HG03521 (cell line): ENCODE measurements around the gene SFMBT2.
"Not testable (repeated sequence)": the region's sequence is repeated elsewhere in the genome, so short reads cannot be mapped to it uniquely, and the experiment has no call there.

Experiments used
- ATAC-seq: cut with Tn5 transposase; IDR thresholded peaks from one replicate; pipeline ENCODE4 v1.9.1; 2021; ENCODE audit warnings: mild to moderate bottlenecking, moderate library complexity; ENCODE audit not compliant: unreplicated experiment

SFMBT2 gene

GRCh38 chr10:7333961-7334641 is 76.7 kb downstream of the SFMBT2 start:
- ATAC-seq: no peak

GRCh38 chr10:7329219-7329618 is 81.6 kb downstream of the SFMBT2 start:
- no peak for ATAC-seq

GRCh38 chr10:7327885-7328284 is 82.9 kb downstream of the SFMBT2 start:
- ATAC-seq: no peak

- ATAC-seq: no peak
Observed at GRCh38 chr10:7322623-7323022, 88.2 kb downstream of the SFMBT2 start.

GRCh38 chr10:7320072-7320471 is 90.8 kb downstream of the SFMBT2 start:
- ATAC-seq: no peak

- no peak for ATAC-seq
Observed at GRCh38 chr10:7319632-7320031, 91.2 kb downstream of the SFMBT2 start.

- no peak for ATAC-seq
Observed at GRCh38 chr10:7318836-7319235, 92.0 kb downstream of the SFMBT2 start.

GRCh38 chr10:7317786-7318446 is 92.9 kb downstream of the SFMBT2 start:
- no peak for ATAC-seq

- ATAC-seq: no peak
Observed at GRCh38 chr10:7316839-7317238, 94.0 kb downstream of the SFMBT2 start.

GRCh38 chr10:7315906-7316305 is 94.9 kb downstream of the SFMBT2 start:
- no peak for ATAC-seq

- no peak for ATAC-seq
Observed at GRCh38 chr10:7314170-7314569, 96.7 kb downstream of the SFMBT2 start.

- no peak for ATAC-seq
Observed at GRCh38 chr10:7312488-7312857, 98.4 kb downstream of the SFMBT2 start.

GRCh38 chr10:7311850-7312487 is 98.9 kb downstream of the SFMBT2 start:
- not testable (repeated sequence) for ATAC-seq

GRCh38 chr10:7311218-7311849 is 99.5 kb downstream of the SFMBT2 start:
- no peak for ATAC-seq

- no peak for ATAC-seq
Observed at GRCh38 chr10:7310076-7310475, 100.8 kb downstream of the SFMBT2 start.

- ATAC-seq: no peak
Observed at GRCh38 chr10:7308826-7309225, 102.0 kb downstream of the SFMBT2 start.

GRCh38 chr10:7306616-7307015 is 104.2 kb downstream of the SFMBT2 start:
- no peak for ATAC-seq

GRCh38 chr10:7306147-7306546 is 104.7 kb downstream of the SFMBT2 start:
- ATAC-seq: no peak

- no peak for ATAC-seq
Observed at GRCh38 chr10:7305053-7305452, 105.8 kb downstream of the SFMBT2 start.

GRCh38 chr10:7304110-7304509 is 106.7 kb downstream of the SFMBT2 start:
- ATAC-seq: no peak

- no peak for ATAC-seq
Observed at GRCh38 chr10:7302930-7303557, 107.8 kb downstream of the SFMBT2 start.
